HepG2 (cell line): ENCODE data around the gene PRCD. TPM values are rescaled to one million over a fixed set of nuclear protein-coding genes. Genes with fewer than 3 reads are reported as not detected.

Experiments
- ERF ChIP-seq: IDR thresholded peaks from 2 replicates; pipeline ENCODE4 v1.6.1; 2018; ENCODE audit warnings: missing biosample characterization, missing genetic modification reagents
- KDM1A ChIP-seq: IDR thresholded peaks from 2 replicates; pipeline ENCODE4 v1.6.1; 2016; ENCODE audit warnings: missing compliant biosample characterization
- KLF13 ChIP-seq: sonication (generic); formaldehyde crosslinking; IDR thresholded peaks from 2 replicates; pipeline ENCODE4 v1.4.0; 2020; ENCODE audit warnings: mild to moderate bottlenecking, missing genetic modification reagents
- MED8 ChIP-seq: sonication (generic); formaldehyde crosslinking; IDR thresholded peaks from 2 replicates; pipeline ENCODE4 v1.8.1; 2023; ENCODE audit warnings: mild to moderate bottlenecking, missing genetic modification reagents; ENCODE audit not compliant: insufficient replicate concordance
- MYNN ChIP-seq: sonication (generic); formaldehyde crosslinking; IDR thresholded peaks from 2 replicates; pipeline ENCODE4 v1.4.0; 2020; ENCODE audit warnings: mild to moderate bottlenecking, low read depth, missing genetic modification reagents
- ONECUT2 ChIP-seq: sonication (generic); formaldehyde crosslinking; IDR thresholded peaks from 2 replicates; pipeline ENCODE4 v1.4.0; 2020; ENCODE audit warnings: missing genetic modification reagents
- RFXANK ChIP-seq: IDR thresholded peaks from 2 replicates; pipeline ENCODE4 v1.6.1; 2016
- RORA ChIP-seq: sonication (generic); formaldehyde crosslinking; IDR thresholded peaks from 2 replicates; pipeline ENCODE4 v1.5.0; 2020; ENCODE audit warnings: mild to moderate bottlenecking, missing genetic modification reagents, moderate library complexity
- ZNF570 ChIP-seq: sonication (generic); formaldehyde crosslinking; IDR thresholded peaks from 2 replicates; pipeline ENCODE4 v1.4.0; 2020; ENCODE audit warnings: mild to moderate bottlenecking, missing genetic modification reagents, borderline replicate concordance
- ZNF766 ChIP-seq: sonication (generic); formaldehyde crosslinking; IDR thresholded peaks from 2 replicates; pipeline ENCODE4 v1.5.0; 2020; ENCODE audit warnings: missing genetic modification reagents, borderline replicate concordance
- ZNF773 ChIP-seq: sonication (generic); formaldehyde crosslinking; IDR thresholded peaks from 2 replicates; pipeline ENCODE4 v1.4.0; 2020; ENCODE audit warnings: missing genetic modification reagents, borderline replicate concordance
- ZNF788 ChIP-seq: sonication (generic); formaldehyde crosslinking; IDR thresholded peaks from 2 replicates; pipeline ENCODE4 v1.5.0; 2020; ENCODE audit warnings: mild to moderate bottlenecking, missing genetic modification reagents, borderline replicate concordance
- ZSCAN22 ChIP-seq: sonication (generic); formaldehyde crosslinking; IDR thresholded peaks from 2 replicates; pipeline ENCODE4 v1.4.0; 2020; ENCODE audit warnings: mild to moderate bottlenecking, missing genetic modification reagents
- polyA plus RNA-seq, 8 experiments: library from polyadenylated mRNA; depleted of rRNA in 3 of 8; stranded (reverse) in 7 of 8; unstranded in 1 of 8; fragments of >200 nt; fragmentation: Illumina TruSeq in 4 of 8; extraction: Trizol in 4 of 8; gene quantifications; 2 replicates each; pipeline versions ENCODE4 v1.2.1 to v1.2.3, GENCODE V29; 2011 to 2016; ENCODE audit warnings: low read depth in 4 of 8, missing spikeins in 1 of 8, mixed read lengths in 1 of 8; ENCODE audit not compliant: insufficient read depth in 1 of 8
- total RNA-seq, 5 experiments: library from RNA; depleted of rRNA; stranded (reverse); fragments of >200 nt; fragmentation: Illumina TruSeq; extraction: Trizol; gene quantifications; 2 replicates each; pipeline ENCODE4 v1.2.3, GENCODE V29; 2016; ENCODE audit warnings: low read depth in 1 of 5
- TF ChIP-seq, protein P1 (sequence below): sonication (generic); formaldehyde crosslinking; IDR thresholded peaks from 2 replicates; pipeline ENCODE4 v1.5.1; 2020; ENCODE audit warnings: mild to moderate bottlenecking, missing genetic modification reagents, borderline replicate concordance
- TF ChIP-seq, protein P2 (sequence below): sonication (generic); formaldehyde crosslinking; IDR thresholded peaks from 2 replicates; pipeline ENCODE4 v1.4.0; 2020; ENCODE audit warnings: missing genetic modification reagents, mild to moderate bottlenecking, borderline replicate concordance
- TF ChIP-seq, protein P3 (sequence below): sonication (generic); formaldehyde crosslinking; IDR thresholded peaks from 2 replicates; pipeline ENCODE4 v1.4.0; 2020; ENCODE audit warnings: missing genetic modification reagents
- TF ChIP-seq, protein P4 (sequence below): sonication (generic); formaldehyde crosslinking; IDR thresholded peaks from 2 replicates; pipeline ENCODE4 v1.5.0; 2020; ENCODE audit warnings: mild to moderate bottlenecking, missing genetic modification reagents
- TF ChIP-seq, protein P5 (sequence below): sonication (generic); formaldehyde crosslinking; IDR thresholded peaks from 2 replicates; pipeline ENCODE4 v1.5.1; 2020; ENCODE audit warnings: mild to moderate bottlenecking, missing genetic modification reagents, moderate library complexity

The PRCD gene
- total and polyA plus RNA-seq, 2 of the 13 experiments (the other 11 are each of a cell fraction or from before 2014, with no cell fraction given), result 0.51 TPM; not detected in 1

DNA sequence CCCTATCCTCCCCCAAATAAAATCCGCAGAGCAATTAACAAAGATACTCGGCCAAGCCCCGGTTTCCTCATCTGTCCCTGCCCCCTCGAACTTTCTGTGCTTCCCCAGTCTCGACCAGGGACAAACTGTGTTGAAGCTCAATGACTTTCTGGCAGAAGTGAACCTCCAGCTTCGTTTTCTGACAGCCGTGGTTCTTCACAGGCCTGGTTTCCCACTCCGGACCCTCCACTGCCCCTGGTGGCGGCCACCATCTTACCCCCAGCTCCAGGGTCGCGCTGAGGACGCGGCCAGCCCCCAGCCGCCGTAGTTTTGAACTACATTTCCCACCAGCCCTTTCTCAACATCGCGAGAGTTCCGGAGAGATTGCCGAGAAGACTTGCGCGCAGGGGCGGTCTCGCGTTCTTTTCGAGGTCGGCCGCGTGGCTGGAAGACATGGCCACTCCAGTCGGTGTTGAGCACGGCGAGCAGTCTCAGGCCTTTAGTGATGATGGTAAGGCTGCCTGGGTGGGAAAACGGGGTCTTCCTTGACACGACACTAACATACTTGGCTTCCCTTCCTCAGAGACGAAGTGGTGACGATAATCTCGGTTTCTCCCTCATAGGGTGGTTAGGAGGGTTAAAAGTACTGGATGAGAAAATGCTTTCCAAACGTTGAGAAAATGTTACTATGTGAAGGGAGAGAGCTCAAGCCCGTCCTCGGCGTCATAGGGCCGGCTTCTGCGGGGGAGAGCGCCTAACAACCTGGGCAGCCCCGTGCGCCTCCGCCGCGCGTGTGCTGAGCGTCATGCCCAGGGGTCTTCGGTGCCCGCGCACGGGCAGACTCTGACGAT is 17.7 kb downstream of the PRCD start (continued):
- TF ChIP-seq, protein P1, sequence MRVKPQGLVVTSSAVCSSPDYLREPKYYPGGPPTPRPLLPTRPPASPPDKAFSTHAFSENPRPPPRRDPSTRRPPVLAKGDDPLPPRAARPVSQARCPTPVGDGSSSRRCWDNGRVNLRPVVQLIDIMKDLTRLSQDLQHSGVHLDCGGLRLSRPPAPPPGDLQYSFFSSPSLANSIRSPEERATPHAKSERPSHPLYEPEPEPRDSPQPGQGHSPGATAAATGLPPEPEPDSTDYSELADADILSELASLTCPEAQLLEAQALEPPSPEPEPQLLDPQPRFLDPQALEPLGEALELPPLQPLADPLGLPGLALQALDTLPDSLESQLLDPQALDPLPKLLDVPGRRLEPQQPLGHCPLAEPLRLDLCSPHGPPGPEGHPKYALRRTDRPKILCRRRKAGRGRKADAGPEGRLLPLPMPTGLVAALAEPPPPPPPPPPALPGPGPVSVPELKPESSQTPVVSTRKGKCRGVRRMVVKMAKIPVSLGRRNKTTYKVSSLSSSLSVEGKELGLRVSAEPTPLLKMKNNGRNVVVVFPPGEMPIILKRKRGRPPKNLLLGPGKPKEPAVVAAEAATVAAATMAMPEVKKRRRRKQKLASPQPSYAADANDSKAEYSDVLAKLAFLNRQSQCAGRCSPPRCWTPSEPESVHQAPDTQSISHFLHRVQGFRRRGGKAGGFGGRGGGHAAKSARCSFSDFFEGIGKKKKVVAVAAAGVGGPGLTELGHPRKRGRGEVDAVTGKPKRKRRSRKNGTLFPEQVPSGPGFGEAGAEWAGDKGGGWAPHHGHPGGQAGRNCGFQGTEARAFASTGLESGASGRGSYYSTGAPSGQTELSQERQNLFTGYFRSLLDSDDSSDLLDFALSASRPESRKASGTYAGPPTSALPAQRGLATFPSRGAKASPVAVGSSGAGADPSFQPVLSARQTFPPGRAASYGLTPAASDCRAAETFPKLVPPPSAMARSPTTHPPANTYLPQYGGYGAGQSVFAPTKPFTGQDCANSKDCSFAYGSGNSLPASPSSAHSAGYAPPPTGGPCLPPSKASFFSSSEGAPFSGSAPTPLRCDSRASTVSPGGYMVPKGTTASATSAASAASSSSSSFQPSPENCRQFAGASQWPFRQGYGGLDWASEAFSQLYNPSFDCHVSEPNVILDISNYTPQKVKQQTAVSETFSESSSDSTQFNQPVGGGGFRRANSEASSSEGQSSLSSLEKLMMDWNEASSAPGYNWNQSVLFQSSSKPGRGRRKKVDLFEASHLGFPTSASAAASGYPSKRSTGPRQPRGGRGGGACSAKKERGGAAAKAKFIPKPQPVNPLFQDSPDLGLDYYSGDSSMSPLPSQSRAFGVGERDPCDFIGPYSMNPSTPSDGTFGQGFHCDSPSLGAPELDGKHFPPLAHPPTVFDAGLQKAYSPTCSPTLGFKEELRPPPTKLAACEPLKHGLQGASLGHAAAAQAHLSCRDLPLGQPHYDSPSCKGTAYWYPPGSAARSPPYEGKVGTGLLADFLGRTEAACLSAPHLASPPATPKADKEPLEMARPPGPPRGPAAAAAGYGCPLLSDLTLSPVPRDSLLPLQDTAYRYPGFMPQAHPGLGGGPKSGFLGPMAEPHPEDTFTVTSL (CRISPR knock-in tag), result peak; percentile 49; the same call in 1 of the 2 replicates
- TF ChIP-seq ZNF570 (CRISPR knock-in tag), result peak; percentile 52; the same call in 1 of the 2 replicates
- TF ChIP-seq ZSCAN22 (CRISPR knock-in tag), result peak; percentile 74; the same call in 1 of the 2 replicates
- no peak for TF ChIP-seq RFXANK (CRISPR knock-in tag)
- TF ChIP-seq RORA (CRISPR knock-in tag), result peak; percentile 27; the same call in 1 of the 2 replicates
- TF ChIP-seq, protein P2, sequence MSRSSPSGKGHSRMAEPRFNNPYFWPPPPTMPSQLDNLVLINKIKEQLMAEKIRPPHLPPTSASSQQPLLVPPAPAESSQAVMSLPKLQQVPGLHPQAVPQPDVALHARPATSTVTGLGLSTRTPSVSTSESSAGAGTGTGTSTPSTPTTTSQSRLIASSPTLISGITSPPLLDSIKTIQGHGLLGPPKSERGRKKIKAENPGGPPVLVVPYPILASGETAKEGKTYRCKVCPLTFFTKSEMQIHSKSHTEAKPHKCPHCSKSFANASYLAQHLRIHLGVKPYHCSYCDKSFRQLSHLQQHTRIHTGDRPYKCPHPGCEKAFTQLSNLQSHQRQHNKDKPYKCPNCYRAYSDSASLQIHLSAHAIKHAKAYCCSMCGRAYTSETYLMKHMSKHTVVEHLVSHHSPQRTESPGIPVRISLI (CRISPR knock-in tag), result no peak
- peak; percentile 75; the same call in 1 of the 2 replicates for TF ChIP-seq ZNF766
- TF ChIP-seq KLF13 (CRISPR knock-in tag), result no peak; the same call in 1 of the 2 replicates
- peak; percentile 85; the same call in 1 of the 2 replicates for TF ChIP-seq ZNF788
- TF ChIP-seq ERF (CRISPR knock-in tag), result peak; percentile 92
- TF ChIP-seq ZNF773 (CRISPR knock-in tag), result no peak; the same call in none of the 2 replicates
- TF ChIP-seq KDM1A (CRISPR knock-in tag), result no peak; the same call in 1 of the 2 replicates
- TF ChIP-seq, protein P3, sequence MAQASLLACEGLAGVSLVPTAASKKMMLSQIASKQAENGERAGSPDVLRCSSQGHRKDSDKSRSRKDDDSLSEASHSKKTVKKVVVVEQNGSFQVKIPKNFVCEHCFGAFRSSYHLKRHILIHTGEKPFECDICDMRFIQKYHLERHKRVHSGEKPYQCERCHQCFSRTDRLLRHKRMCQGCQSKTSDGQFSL (CRISPR knock-in tag), result peak; percentile 48; the same call in 1 of the 2 replicates
- TF ChIP-seq, protein P4, sequence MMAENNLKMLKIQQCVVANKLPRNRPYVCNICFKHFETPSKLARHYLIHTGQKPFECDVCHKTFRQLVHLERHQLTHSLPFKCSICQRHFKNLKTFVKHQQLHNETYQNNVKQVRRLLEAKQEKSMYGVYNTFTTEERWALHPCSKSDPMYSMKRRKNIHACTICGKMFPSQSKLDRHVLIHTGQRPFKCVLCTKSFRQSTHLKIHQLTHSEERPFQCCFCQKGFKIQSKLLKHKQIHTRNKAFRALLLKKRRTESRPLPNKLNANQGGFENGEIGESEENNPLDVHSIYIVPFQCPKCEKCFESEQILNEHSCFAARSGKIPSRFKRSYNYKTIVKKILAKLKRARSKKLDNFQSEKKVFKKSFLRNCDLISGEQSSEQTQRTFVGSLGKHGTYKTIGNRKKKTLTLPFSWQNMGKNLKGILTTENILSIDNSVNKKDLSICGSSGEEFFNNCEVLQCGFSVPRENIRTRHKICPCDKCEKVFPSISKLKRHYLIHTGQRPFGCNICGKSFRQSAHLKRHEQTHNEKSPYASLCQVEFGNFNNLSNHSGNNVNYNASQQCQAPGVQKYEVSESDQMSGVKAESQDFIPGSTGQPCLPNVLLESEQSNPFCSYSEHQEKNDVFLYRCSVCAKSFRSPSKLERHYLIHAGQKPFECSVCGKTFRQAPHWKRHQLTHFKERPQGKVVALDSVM (CRISPR knock-in tag), result no peak
- TF ChIP-seq MYNN (CRISPR knock-in tag), result peak; percentile 87
- TF ChIP-seq MED8, result peak; percentile 60
- TF ChIP-seq, protein P5, sequence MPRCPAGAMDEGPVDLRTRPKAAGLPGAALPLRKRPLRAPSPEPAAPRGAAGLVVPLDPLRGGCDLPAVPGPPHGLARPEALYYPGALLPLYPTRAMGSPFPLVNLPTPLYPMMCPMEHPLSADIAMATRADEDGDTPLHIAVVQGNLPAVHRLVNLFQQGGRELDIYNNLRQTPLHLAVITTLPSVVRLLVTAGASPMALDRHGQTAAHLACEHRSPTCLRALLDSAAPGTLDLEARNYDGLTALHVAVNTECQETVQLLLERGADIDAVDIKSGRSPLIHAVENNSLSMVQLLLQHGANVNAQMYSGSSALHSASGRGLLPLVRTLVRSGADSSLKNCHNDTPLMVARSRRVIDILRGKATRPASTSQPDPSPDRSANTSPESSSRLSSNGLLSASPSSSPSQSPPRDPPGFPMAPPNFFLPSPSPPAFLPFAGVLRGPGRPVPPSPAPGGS (CRISPR knock-in tag), result peak; percentile 91
- TF ChIP-seq ONECUT2 (CRISPR knock-in tag), result no peak
